Measurements from ENCODE around the gene ZNF888.
"Not testable (repeated sequence)": the region's sequence is repeated elsewhere in the genome, so short reads cannot be mapped to it uniquely, and the experiment has no call there.

Gene ZNF888

DNA sequence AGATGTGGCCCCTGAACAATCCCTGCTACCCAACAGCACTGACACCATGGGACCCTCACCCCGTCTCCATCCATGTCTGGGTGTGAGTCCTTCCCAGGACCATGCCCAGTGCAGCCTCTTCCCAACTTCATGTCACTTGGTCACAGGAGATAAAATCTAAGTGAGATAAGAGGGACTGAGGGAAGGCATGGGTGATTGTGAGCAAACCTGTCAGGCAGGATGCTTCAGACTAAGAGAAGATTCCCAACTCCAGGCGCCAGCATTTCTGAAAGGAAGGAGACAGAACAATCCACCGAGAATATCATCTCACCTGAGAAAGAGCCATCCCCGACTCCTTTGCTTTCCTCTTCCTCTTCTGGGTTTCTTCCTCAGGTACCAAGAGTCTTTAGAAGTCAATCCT, 33.3 kb downstream of the ZNF888 start:
- Mint-ChIP-seq H3K27me3 (no peaks in the 10 kb centered on the region), H3K4me3 (no peak overlapping the region), H3K27ac (ENCODE audit: low read depth) (no peak overlapping the region), H3K36me3 (ENCODE audit: insufficient read depth) (peaks cover 31% of the 10 kb centered on the region), H3K4me1 (peaks cover 9% of the 10 kb centered on the region), H3K9me3 (no peaks in the 10 kb centered on the region)
- ATAC-seq (replicated peaks; ENCODE audit: extremely low read depth, poor library complexity, severe bottlenecking) (no peak), DNase-seq (ENCODE audit: low spot score in 2 of 2) (no peak)

DNA sequence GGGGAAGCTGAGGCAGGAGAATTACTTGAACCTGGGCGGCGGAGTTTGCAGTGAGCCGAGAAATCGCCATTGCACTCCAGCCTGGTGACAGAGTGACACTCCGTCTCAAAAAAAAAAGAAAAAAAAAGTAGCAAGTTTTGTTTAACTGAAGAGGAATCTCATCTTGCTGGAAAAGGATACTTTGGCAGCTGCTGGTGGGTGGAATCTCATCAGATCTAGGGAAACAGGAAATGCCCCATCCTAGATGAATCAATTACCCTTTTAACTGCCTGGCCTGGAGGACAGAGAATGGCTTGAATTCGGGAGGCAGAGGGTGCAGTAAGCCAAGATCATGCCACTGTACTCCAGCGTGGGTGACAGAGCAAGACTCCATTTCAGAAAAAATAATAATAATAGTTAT, 34.2 kb downstream of the ZNF888 start:
- peaks cover 9% of the 10 kb centered on the region for H3K4me1 Mint-ChIP-seq
- H3K9me3 Mint-ChIP-seq, result no peaks in the 10 kb centered on the region
- H3K4me3 Mint-ChIP-seq, result no peak overlapping the region
- H3K27ac Mint-ChIP-seq (ENCODE audit: low read depth), result no peak overlapping the region
- no peaks in the 10 kb centered on the region for H3K27me3 Mint-ChIP-seq
- ATAC-seq (replicated peaks; ENCODE audit: extremely low read depth, poor library complexity, severe bottlenecking), result no peak
- no peak for DNase-seq (ENCODE audit: low spot score in 2 of 2)
- peaks cover 30% of the 10 kb centered on the region for H3K36me3 Mint-ChIP-seq (ENCODE audit: insufficient read depth)

DNA sequence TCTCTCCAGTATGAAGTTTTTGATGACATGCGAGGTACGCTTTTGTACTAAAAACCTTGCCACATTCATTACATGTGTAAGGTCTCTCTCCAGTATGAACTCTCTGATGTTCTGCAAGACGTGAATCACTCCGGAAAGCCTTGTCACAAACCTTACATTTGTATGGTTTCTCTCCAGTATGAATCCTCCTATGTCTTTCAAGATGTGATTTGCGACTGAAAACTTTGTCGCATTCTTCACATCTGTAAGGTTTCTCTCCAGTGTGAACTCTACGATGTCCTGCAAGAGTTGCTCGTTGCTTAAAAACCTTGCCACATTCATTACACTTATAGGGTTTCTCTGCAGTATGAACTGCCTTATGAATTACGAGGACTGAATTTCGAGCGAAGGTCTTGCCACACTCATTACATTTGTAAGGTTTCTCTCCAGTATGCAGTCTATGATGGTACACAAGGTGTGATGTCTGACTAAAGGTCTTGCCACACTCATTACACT, 42.3 kb downstream of the ZNF888 start:
- no peaks in the 10 kb centered on the region for H3K4me1 Mint-ChIP-seq
- H3K27ac Mint-ChIP-seq (ENCODE audit: low read depth), result no peak overlapping the region

DNA sequence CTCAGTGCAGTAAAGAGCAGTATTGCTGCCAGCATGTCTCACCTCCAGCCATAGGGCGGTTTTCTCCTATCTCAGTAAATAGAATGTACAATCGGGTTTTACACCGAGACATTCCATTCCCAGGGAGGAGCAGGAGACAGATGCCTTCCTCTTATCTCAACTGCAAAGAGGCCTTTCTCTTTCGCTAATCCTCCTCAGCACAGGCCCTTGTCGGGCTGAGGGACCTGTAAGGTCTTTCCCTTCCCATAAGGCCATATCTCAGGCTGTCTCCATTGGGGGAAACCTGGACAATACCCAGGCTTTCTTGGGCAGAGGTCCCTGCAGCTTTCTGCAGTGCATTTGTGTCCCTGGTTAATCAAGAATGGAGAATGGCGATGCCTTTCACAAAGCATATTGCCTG, 50.2 kb downstream of the ZNF888 start:
- DNase-seq (ENCODE audit: low spot score in 2 of 2); ATAC-seq (replicated peaks; ENCODE audit: extremely low read depth, poor library complexity, severe bottlenecking); H3K4me3 Mint-ChIP-seq; H3K27ac Mint-ChIP-seq (ENCODE audit: low read depth); H3K27me3 Mint-ChIP-seq; H3K9me3 Mint-ChIP-seq; H3K36me3 Mint-ChIP-seq (ENCODE audit: insufficient read depth); H3K4me1 Mint-ChIP-seq: not testable (repeated sequence)

More for the DNA sequence above, 42.3 kb downstream of the ZNF888 start:
- Mint-ChIP-seq H3K36me3 (ENCODE audit: insufficient read depth) (peaks cover 22% of the 10 kb centered on the region), H3K27me3 (no peaks in the 10 kb centered on the region), H3K4me3 (no peak overlapping the region), H3K9me3 (peaks cover 26% of the 10 kb centered on the region)
- no peak for DNase-seq (ENCODE audit: low spot score in 2 of 2)
- ATAC-seq (replicated peaks; ENCODE audit: extremely low read depth, poor library complexity, severe bottlenecking), result no peak

DNA sequence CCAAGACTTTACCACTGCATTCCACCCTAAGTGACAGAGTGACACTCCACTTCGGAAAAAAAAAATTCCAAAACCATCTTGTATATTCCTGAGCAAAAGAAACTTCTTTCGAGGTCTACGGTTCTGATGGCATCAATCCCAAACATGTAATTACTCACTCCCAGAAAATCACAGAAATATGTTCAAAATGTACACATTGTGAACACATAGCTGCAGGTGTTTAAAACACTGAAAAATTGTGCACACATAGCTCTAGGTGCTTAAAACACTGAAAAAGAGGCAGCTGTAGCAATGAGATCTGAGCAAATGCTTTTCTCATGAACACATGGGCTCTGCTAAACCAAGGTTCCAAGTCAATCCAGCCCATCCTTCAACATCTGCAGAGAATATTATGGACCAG, 51.8 kb downstream of the ZNF888 start:
- Mint-ChIP-seq H3K9me3 (no peaks in the 10 kb centered on the region), H3K27me3 (no peaks in the 10 kb centered on the region), H3K4me3 (no peak overlapping the region), H3K36me3 (ENCODE audit: insufficient read depth) (no peaks in the 10 kb centered on the region), H3K4me1 (no peaks in the 10 kb centered on the region), H3K27ac (ENCODE audit: low read depth) (no peak overlapping the region)
- no peak for ATAC-seq (replicated peaks; ENCODE audit: extremely low read depth, poor library complexity, severe bottlenecking)
- no peak for DNase-seq (ENCODE audit: low spot score in 2 of 2)

DNA sequence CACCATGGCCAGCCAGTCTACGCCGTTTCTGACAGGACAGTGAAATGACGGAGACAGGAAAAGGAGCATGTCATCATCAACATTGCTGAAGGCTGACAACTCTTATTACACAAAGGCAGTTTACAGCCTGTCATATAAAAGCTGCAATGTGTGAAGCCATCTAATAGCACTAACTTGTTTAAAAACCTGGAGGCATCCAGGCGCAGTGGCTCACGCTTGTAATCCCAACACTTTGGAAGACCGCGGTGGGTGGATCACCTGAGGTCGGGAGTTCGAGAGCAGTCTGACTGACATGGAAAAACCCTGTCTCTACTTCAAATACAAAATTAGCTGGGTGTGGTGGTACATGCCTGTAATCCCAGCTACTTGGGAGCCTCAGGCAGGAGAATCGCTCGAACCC, 55.2 kb downstream of the ZNF888 start:
- not testable (repeated sequence) for H3K9me3 Mint-ChIP-seq; H3K4me3 Mint-ChIP-seq; H3K27me3 Mint-ChIP-seq; DNase-seq (ENCODE audit: low spot score in 2 of 2); H3K36me3 Mint-ChIP-seq (ENCODE audit: insufficient read depth); ATAC-seq (replicated peaks; ENCODE audit: extremely low read depth, poor library complexity, severe bottlenecking); H3K4me1 Mint-ChIP-seq; H3K27ac Mint-ChIP-seq (ENCODE audit: low read depth)

DNA sequence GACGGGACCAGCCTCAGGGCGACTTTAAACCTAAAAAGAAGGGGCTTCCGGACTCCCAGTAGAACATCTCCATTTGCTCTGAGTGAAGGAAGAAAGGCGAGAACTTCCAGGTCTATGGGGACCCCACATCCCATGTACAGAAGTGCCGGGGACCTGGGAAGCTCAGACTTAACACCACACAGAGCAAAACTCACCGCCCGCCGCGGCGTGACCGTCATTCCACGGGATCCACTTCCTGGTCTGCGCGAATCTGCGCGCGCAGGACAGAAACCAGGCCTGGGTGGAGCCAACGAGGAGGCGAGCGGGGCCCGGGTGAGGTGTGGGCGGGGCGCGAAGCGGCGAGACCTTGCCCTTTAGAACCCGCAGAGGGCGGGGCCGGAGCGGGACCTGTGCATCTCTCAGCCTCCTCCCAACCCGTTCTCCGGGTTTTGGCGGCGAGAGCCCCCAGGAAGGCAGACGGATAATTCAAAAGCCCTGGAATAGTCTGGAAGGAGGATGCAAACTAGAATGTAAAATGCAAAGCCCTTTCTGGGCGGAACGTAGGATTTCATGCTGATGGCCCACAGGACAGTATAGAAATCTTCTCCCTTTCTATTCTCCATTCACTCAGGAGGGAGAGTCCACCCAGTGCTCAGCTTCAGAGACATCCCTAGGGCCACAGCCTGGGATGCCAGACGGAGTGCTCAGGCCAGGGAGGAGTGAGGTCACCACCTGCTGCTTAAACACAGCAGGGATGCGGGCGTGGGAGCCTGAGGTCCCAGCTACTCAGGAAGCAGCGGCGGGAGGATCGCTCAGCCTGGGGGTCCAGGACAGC, 65.6 kb downstream of the ZNF888 start, which contains the start of gene ZNF468:
Gene ZNF468 (minus strand): TSS at position 242 of the 814 bp plus-strand sequence. CDS start 3,347 bp downstream, outside the sequence.
- peak; percentile 100 for ATAC-seq (replicated peaks; ENCODE audit: extremely low read depth, poor library complexity, severe bottlenecking)
- Mint-ChIP-seq H3K4me1 (peaks cover 33% of the 10 kb centered on the region), H3K4me3 (peak within 1 kb of the TSS; percentile 94), H3K36me3 (ENCODE audit: insufficient read depth) (peaks cover 17% of the 10 kb centered on the region), H3K27ac (ENCODE audit: low read depth) (peak within 1 kb of the TSS; percentile 86)
- H3K27me3 Mint-ChIP-seq, H3K9me3 Mint-ChIP-seq: not testable (repeated sequence)
- peak; percentile 56 to 70 for DNase-seq (ENCODE audit: low spot score in 2 of 2)

DNA sequence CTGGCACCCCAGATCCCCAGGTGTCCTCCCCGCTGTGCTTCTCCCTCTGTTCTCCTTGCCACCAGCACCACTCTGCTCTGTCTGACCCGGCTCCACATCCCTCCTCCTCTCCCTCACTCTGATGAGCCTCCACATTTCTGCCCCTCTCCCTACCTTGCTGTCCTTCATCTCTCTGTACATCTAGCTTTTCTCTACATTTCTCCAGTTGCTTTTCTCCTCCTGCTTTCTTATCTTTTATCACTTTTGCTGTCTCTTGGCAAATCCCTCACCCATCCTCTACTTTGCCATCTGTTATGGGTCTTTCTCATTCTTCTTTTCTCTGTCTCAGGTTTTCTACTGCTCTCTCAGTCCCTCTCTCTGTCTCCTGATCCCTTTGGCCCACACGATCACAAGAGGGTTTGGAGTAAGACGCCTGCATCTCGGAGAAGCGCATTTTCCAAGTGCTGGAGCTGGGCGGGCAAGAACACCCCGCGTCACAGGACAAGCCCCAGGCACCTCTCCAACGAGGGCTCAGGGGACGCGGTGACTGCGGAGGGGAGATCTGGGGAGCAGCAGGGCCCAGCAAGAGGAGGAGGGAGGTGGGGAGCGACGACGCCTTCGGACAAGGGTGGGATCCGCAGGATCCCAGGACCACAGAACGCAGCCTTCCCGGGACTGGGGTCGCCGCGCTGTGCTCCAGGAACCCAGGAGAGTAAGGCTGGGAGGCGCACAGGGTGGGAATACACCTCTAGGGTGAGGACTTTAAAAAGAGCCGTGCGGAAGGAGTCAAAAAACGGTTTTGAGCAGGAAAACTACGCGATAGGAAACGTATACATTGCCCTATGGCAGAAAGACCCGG, 66.5 kb downstream of the ZNF888 start:
- peak overlapping the region; percentile 86 for H3K27ac Mint-ChIP-seq (ENCODE audit: low read depth)
- H3K9me3 Mint-ChIP-seq; H3K27me3 Mint-ChIP-seq; DNase-seq (ENCODE audit: low spot score in 2 of 2): not testable (repeated sequence)
- H3K36me3 Mint-ChIP-seq (ENCODE audit: insufficient read depth), result peaks cover 23% of the 10 kb centered on the region
- H3K4me3 Mint-ChIP-seq, result peak overlapping the region; percentile 94
- peak; percentile 19 for ATAC-seq (replicated peaks; ENCODE audit: extremely low read depth, poor library complexity, severe bottlenecking)
- H3K4me1 Mint-ChIP-seq, result peaks cover 33% of the 10 kb centered on the region

Measured in central memory CD8-positive, alpha-beta T cell (primary cell).